Activated CD8-positive, alpha-beta memory T cell treated with anti-CD3 and anti-CD28 coated beads for 36 hours (primary cell): Measurements from ENCODE around the gene NCOA5. TPM values are rescaled to one million over a fixed set of nuclear protein-coding genes. Genes with fewer than 3 reads are reported as not detected.

Source experiments
- CTCF ChIA-PET: fragments of 350-600 bp; sonication (Branson Sonifier 250); formaldehyde crosslinking; loops from one replicate; lab custom pipeline; 2021; ENCODE audit warnings: antibody characterized with exemption; lab: Charles Lee
- POLR2A ChIA-PET: fragments of 350-600 bp; sonication (Branson Sonifier 250); formaldehyde crosslinking; loops from one replicate; lab custom pipeline; 2021; ENCODE audit warnings: antibody characterized with exemption; lab: Charles Lee
- total RNA-seq, 2 experiments: library from RNA; stranded (reverse); gene quantifications; one replicate each; pipeline ENCODE4 v1.2.3, GENCODE V29; 2021

Gene NCOA5
- total RNA-seq, 2 experiments from 2014 or later: 27.2 to 31.6 TPM

DNA sequence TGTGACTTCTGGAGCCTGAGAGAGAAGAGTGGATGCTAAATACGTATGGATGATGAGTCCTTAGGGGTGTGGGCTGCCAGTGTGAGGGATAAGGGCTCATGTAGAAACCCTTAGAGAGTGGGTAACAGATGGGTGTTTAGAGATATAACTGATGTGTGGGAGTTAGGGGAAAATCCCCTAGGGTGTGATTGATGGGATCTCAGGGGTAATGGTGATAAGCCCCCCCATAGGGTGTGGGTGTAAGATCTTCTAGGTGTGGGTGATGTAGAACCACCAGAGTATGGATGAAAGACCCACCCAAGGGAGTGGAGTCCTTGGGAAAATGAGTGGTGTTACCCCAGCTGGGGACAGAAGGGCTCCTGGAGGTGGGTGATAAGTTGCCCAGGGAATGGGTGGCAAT, 34.5 kb downstream of the NCOA5 start:
- ChIA-PET POLR2A (no interaction called here), CTCF (no interaction called here)

DNA sequence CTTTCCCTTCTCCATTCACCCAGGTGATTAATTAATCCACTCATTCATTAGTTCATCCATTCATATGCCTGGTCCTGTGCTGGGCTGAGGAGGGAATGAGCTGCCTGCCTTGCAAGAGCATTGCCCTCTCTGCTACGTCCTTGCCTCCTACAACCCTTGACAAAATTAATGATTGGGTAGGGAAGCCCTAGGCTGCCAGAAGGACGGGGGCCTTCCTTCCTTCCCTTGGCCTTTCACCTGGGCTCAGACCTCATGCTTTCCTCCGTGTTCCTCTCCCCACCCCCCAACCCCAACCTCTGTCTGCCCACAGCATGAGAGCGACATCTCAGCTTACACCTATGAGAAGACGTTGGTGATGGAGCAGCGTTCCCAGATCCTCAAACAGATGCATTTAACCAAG, 35.2 kb downstream of the NCOA5 start:
- ChIA-PET POLR2A (no interaction called here), CTCF (no interaction called here)

DNA sequence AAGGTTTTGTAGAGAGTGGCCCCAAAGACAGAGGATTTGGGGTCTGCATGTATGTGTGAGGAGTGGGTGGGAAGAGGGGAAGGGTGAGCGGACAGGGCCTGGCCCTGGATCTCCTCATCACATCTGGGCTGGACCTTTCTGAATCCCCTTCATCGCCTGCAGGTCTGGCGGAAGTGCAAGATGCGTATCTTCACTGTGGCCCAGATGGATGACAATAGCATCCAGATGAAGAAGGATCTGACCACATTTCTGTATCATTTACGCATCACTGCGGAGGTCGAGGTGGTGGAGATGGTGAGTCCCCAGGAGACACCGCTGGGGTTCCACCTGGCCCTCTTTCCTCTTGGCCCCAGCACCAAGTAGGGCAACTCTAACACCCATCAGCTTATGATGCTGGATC, 36.3 kb downstream of the NCOA5 start:
- CTCF ChIA-PET: no interaction called here
- POLR2A ChIA-PET: no interaction called here

DNA sequence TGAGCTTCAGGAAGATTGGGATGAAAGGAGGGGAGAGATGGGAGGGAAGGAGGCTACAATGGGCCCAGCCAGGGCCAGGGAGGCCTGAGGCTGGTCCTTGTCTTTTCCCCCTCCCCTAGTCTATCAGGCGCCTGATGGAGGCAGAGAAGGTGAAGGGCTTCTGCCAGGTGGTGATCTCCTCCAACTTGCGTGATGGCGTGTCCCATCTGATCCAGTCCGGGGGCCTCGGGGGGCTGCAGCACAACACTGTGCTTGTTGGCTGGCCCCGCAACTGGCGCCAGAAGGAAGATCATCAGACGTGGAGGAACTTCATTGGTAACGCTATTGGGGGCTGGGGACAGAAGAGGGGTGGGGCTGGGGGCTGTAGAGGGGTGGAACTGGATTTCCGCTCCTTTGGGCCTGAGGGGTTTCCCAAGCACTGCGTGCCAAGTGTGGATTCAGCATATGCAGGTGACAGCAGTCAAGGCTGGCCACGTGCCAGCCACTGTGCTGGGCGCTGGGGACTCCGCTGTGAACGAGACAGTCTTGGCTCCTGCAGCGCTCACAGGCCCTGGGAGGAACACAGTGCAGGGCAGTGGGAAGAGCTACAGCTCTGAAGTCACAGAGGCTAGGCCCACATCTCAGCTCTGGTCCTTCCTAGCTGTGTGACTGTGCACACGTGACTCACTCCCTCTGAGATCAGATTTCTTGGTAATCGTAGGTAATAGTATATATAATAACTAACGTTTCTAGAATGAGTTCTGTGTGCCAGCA, 38.0 kb downstream of the NCOA5 start:
- POLR2A ChIA-PET: no interaction called here
- CTCF ChIA-PET: no interaction called here

DNA sequence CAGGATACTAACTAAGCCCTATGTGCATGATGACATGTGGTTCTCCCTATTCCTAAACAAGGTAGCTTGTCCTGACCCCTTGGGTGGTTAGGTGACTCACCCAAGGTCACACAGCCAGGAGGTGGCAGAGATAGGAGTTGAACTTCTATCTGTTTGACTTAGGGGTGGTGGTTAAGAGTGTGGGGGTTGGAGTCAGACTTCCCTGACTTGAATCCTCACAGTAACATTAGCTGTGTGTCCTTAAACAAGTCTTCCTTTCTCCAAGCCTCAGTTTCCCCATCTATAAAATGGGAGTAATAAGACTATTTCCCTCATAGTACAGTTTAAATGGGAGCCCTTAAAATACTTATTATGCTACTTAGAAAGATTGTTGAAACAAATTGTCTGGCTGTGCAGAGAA, 38.9 kb downstream of the NCOA5 start:
- POLR2A ChIA-PET: no interaction called here
- CTCF ChIA-PET: no interaction called here

DNA sequence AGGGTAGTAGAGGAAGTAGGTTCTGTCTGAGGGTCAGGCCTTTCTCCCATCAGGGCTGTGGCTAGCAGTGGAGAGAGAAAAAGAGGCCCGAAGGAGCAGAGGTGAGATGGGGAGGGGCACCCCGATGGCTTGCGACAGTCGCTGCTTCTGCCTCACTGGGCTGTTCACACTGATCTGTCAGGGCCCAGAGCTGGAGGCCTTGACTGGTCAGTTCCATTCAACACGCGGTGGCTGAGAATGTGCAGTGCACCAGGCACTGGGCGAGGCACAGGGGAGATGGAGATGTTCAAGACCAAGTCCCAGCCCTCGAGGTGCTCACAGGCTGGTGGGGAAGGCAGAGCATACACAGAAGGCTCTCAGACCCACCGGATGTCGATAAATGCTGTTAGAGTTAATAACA, 39.3 kb downstream of the NCOA5 start:
- ChIA-PET POLR2A (no interaction called here), CTCF (no interaction called here)

DNA sequence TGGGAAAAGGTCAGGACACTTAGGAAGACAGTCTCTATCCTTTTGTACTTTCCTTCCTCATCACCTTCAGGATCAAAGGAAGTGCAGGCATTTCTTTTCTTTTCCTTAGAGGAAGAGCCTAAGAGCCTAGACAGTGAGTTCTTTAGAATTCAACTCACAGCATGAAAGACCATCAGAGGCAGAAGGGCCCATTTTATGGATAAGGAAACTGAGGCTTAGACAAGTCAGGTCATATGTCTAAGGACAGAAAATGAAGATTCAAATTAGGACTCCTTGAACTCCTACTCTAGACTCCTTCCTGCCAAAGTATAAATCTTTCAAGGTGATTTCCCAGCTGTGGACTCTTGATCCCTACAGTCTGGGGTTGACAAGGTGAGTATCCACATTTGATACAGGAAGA, 39.9 kb downstream of the NCOA5 start:
- POLR2A ChIA-PET: no interaction called here
- CTCF ChIA-PET: no interaction called here

DNA sequence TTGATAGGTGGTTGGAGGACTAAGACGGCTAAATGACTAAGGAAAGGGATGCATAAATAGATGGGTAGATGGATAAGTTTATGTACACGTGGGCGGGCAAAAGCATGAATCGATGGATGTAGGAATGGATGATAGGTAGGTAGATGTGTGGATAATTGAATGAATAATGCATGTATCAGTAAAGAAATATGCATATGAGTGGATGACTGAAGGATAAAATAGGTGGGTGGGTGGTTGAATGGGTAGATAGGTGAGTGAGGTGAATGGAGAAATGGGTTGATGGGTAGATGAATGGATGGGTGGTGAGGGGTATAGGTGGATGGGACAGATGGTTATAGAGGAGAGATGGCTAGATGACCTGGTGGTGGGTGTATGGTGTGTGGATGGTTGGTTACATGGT, 40.6 kb downstream of the NCOA5 start:
- ChIA-PET POLR2A (no interaction called here), CTCF (no interaction called here)

DNA sequence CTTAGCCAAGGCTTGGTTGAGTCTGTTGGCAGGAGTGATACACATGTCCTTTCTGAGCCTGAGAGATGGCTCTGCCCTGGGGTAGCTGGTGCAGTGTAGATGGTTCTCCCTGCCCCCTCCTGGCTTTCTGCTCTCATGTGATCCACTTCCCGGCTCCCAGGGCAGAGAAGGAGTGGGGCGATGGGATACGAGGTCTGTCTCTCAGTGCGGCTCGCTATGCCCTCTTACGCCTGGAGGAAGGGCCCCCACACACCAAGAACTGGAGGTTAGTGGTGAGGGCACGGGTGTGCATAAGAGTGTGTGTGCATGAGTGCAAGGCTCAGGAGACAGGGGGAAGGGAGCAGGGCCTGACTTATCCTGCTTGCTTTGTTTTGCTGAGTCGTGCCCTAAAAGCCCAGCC, 41.9 kb downstream of the NCOA5 start:
- CTCF ChIA-PET: no interaction called here
- POLR2A ChIA-PET: no interaction called here

DNA sequence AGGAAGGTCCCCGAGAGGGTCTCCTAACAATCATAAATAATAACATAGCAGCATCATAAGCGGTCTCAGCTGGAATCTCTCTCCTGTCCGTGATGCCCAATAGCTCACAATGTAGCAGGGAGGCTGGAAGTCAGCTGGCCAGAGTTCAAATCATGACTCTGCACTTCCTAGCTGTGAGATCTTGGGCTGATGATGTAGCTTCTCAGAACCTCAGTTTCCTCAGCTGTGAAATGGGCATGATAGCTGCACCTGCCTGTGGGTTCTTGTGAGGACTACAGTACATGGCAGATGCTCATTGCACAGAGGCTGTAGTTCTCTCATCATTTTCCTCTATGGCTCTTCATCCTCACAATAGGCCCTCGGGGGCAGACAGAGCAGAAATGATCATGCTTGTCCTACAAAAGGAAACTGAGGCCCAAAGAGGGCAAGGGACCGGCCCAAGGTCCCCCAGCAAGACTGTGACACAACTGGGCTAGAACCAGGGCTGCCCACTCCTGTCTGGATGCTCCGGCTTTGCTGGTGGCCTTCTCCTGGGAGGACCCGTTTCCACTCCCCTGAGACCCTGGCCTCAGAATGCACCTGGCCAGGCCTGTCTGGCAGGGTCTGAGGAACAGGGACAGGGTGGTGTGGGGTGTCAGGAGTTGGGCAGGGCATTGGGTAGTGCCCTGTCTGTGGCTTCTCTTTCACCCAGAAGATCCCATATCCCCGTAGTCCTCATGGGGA, 43.0 kb downstream of the NCOA5 start:
- POLR2A ChIA-PET: no interaction called here
- CTCF ChIA-PET: no interaction called here

DNA sequence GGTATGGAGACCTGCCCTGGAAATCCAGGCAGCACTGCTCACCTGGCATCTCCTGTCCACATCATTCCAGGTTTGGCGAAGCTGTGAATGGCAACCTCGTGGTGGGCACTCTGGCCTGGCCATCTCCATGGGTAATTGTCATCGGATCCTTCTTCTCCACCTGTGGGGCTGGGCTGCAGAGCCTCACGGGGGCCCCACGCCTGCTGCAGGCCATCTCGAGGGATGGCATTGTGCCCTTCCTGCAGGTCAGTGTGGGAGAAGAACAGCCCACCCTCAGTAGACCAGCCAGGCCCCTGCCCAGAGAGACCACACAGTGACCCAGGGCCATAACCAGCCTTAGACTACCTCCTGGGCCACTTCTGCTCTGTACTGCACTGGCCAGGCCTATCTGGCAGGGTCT, 44.9 kb downstream of the NCOA5 start:
- ChIA-PET CTCF (no interaction called here), POLR2A (no interaction called here)

DNA sequence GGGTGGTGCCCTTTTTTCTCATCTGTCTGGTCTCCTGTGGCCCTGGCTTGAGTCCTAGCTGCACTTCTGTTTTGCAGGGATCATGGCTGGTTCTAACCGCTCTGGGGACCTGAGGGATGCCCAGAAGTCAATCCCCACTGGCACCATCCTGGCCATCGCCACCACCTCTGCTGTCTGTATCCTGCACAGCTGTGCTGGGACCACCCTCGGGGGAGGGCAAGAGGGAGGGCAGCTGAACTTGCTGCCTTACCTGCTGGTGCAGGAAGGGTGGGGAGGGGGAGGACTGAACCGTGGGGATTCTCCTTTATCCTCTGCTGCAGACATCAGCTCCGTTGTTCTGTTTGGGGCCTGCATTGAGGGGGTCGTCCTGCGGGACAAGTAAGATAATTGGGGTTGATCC, 46.2 kb downstream of the NCOA5 start:
- POLR2A ChIA-PET: no interaction called here
- CTCF ChIA-PET: interaction anchor here (1.1 kb wide), 1 partner anchor 29 kb away, joined by 3 read pairs; no protein-coding TSS in a partner anchor

DNA sequence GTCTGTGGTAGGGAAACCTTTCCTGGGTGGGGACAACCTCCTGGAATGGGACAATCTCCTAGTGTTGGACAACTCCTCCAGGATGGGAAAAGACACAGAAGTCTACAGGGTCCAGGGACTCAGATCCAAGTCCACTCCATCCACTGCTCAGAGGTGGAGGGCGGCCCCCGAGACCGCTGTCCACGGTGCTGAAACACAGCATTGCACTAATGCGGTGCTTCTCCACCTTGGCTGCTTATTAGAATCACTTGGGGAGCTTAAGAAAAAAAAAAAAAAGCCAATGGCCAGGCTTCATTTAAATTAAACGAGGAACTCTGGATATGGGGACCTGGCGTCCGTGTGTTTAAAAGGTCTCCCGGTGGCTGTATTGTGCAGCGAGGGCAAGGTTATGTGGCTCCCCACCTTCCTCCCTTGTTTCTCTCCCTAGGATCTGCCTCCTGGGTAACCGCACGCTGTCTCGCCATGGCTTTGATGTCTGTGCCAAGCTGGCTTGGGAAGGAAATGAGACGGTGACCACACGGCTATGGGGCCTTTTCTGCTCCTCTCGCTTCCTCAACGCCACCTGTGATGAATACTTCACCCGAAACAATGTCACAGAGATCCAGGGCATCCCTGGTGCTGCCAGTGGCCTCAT, 48.7 kb downstream of the NCOA5 start:
- CTCF ChIA-PET: interaction anchor here (1.1 to 2.3 kb wide), 2 partner anchors 9 to 27 kb away, joined by 3 to 5 read pairs; no protein-coding TSS in a partner anchor
- POLR2A ChIA-PET: interaction anchor here (0.6 kb wide), 1 partner anchor 322 kb away, joined by 3 read pairs; no protein-coding TSS in a partner anchor

DNA sequence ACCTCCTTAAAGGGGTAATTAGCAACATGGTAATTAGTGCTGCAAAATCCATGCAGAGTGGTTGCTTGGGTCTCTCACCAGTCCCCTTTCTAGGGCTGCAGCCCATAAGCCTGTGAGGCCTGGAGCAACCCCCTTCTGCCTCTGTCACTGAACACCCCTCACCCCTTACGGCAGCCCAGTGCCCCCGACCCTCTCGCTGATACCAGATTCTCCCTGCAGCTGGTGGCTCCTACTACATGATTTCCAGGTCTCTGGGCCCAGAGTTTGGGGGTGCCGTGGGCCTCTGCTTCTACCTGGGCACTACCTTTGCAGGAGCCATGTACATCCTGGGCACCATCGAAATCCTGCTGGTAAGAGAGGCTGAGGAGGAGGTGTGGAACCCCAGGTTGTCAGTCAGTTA, 52.7 kb downstream of the NCOA5 start:
- POLR2A ChIA-PET: no interaction called here
- CTCF ChIA-PET: interaction anchor here (1.3 kb wide), 1 partner anchor 24 kb away, joined by 3 read pairs; no protein-coding TSS in a partner anchor

DNA sequence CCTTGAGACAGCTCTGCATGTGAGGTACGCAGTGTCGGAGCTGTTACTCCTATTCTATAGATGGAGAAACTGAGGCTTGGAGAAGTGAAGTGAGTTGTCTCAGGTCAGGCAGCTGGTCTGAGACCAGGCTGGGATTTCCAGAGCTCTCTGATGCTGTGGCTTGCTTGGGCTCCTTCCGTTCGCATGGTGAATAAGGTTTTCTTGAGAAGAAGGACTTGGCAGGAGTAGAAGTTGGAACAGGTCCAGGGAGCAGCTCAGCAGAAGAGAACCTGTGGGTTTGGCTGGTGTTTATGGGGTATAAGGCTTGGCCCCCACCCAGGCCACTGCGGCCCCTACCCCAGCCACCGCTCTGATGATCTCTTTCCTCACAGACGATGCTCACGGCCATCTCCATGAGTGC, 53.4 kb downstream of the NCOA5 start:
- ChIA-PET POLR2A (no interaction called here), CTCF (interaction anchor here (1.3 kb wide), 1 partner anchor 23 kb away, joined by 3 read pairs; no protein-coding TSS in a partner anchor)

DNA sequence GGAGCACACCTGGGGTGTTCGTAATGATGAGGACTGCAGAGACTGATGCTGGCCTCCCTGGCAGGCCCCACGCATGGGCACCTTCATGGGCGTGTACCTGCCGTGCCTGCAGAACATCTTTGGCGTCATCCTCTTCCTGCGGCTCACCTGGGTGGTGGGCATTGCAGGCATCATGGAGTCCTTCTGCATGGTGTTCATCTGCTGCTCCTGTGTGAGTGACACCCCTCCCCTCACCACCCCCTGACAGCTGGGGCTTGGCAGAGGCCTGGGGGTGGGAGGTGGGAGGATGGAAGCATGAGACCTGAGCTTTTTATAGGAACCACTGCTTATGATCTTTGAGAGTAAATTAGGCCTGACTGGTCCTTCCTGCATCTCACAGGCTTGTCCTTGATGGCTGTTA, 54.0 kb downstream of the NCOA5 start:
- CTCF ChIA-PET: no interaction called here

DNA sequence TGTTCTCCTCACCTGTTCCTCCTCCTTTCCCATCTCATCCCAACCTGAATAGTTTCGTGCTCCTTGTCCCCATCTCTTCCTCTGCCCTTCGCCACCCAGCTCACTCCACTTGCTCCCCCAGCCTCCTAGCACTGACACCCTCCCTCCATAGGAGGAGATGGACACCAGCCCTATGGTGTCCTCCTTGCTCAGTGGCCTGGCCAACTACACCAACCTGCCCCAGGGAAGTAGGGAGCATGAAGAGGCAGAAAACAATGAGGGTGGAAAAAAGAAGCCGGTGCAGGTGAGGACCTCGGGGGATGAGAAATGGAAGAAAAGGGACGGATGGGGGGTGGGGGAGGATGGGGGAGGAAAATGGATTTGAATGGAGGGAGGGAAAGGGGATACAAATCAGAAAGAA, 54.5 kb downstream of the NCOA5 start:
- ChIA-PET CTCF (no interaction called here), POLR2A (no interaction called here)

More for the DNA sequence above, 54.0 kb downstream of the NCOA5 start:
- POLR2A ChIA-PET: no interaction called here

DNA sequence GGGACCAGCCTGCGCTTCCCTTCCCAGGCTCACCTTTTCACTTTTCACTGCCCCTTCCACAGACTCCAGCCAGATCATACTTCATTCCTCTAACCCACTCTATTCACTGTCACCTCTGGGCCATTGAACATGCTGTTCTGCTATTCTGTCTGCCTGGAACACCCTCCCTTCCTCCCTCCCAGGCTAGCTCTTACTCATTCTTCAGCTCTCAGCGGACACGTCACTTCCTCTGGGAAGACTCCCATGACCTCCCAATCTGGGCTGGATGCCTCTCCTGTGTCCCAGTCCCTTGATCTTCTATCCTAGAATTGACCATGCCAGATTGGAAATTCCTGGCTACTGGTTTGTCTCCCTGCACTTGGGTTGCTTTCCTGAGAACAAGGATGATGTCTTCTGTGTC, 55.7 kb downstream of the NCOA5 start:
- ChIA-PET CTCF (interaction anchor here (0.6 kb wide), 1 partner anchor 124 kb away, joined by 3 read pairs; no protein-coding TSS in a partner anchor), POLR2A (no interaction called here)

DNA sequence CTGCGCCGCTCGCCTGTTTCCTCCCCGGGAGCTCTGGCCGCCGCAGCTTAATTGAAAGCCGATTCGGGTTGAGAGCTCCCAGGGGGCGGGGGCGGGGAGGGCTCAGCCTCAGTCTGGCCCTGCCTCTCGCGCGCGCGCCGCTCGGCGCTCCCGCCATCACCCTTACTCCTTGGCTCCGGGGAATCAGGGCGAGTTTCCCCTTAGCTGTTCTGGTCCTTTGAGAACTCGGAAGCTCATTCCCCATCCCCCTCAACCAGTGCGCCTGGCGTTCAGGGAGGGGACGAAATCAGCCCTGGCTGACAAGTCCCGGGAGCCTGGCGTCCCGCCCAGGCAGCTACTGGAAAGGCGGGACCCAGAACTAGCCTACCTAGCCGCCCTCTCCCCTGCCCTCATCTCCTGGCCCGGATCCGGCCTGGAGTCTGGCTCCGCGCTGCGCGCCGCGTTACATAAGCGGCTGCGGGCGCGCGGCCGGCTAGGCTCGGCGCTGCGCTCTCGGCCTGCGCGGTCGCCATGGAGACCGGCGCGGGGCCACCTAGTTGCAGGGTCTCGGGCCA, 58.0 kb downstream of the NCOA5 start:
- ChIA-PET POLR2A (no interaction called here), CTCF (interaction anchor here (0.7 to 1.3 kb wide), 2 partner anchors 9 kb away, joined by 3 to 4 read pairs; no protein-coding TSS in a partner anchor)
